ENCODE results near the gene TIAM2.

DNA sequence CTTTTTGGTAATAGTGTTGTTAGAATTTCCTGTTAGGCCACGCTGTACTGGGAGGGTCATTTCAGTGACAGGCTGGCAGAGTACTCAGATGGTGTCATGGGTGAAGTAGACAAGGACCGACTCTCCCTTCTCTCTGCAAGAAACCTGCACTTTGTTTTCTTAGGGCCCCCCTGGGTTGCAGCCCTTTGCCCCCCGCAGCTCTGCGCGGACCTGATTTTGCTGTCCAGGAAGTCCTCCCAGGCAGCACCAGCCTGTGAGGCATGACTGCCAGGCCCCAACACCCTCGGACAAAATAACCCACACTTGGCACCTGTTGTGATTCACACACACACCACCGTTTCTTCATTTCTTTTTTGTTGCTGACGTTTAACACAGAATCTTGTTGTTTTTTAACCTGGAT is 246.9 kb downstream of the TIAM2 start:
- no peak for TF ChIP-seq POLR2A (IDR thresholded peaks at IDR 0.05)
- TF ChIP-seq, protein P1, sequence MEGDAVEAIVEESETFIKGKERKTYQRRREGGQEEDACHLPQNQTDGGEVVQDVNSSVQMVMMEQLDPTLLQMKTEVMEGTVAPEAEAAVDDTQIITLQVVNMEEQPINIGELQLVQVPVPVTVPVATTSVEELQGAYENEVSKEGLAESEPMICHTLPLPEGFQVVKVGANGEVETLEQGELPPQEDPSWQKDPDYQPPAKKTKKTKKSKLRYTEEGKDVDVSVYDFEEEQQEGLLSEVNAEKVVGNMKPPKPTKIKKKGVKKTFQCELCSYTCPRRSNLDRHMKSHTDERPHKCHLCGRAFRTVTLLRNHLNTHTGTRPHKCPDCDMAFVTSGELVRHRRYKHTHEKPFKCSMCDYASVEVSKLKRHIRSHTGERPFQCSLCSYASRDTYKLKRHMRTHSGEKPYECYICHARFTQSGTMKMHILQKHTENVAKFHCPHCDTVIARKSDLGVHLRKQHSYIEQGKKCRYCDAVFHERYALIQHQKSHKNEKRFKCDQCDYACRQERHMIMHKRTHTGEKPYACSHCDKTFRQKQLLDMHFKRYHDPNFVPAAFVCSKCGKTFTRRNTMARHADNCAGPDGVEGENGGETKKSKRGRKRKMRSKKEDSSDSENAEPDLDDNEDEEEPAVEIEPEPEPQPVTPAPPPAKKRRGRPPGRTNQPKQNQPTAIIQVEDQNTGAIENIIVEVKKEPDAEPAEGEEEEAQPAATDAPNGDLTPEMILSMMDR (IDR thresholded peaks at IDR 0.05), result no peak
- no peak for TF ChIP-seq EP300 (IDR thresholded peaks at IDR 0.05)

All from tibial nerve (tissue), 4 donors.